Measurements from ENCODE around the gene CTNNA2. TPM values are rescaled to one million over a fixed set of nuclear protein-coding genes. Genes with fewer than 3 reads are reported as not detected.

CTNNA2 gene
- total and polyA plus RNA-seq, 9 of the 15 experiments (the other 6 are each of a cell fraction or from before 2014, with no cell fraction given) = 0.03 to 0.40 (median 0.15) TPM

- no peak overlapping the region for H3K4me3 ChIP-seq
- H3K9me3 ChIP-seq (replicated peaks; ENCODE audit: control insufficient read depth, insufficient read depth, low read depth, low read length) = no peaks in the 10 kb centered on the region
- H4K20me1 ChIP-seq (replicated peaks; ENCODE audit: control insufficient read depth, insufficient read depth, low read length) = no peaks in the 10 kb centered on the region
- TF ChIP-seq BRCA1 (IDR thresholded peaks at IDR 0.05) = no peak
- no peak for TF ChIP-seq BRCA1 (CRISPR knock-in tag; IDR thresholded peaks at IDR 0.05)
- TF ChIP-seq, protein P1, sequence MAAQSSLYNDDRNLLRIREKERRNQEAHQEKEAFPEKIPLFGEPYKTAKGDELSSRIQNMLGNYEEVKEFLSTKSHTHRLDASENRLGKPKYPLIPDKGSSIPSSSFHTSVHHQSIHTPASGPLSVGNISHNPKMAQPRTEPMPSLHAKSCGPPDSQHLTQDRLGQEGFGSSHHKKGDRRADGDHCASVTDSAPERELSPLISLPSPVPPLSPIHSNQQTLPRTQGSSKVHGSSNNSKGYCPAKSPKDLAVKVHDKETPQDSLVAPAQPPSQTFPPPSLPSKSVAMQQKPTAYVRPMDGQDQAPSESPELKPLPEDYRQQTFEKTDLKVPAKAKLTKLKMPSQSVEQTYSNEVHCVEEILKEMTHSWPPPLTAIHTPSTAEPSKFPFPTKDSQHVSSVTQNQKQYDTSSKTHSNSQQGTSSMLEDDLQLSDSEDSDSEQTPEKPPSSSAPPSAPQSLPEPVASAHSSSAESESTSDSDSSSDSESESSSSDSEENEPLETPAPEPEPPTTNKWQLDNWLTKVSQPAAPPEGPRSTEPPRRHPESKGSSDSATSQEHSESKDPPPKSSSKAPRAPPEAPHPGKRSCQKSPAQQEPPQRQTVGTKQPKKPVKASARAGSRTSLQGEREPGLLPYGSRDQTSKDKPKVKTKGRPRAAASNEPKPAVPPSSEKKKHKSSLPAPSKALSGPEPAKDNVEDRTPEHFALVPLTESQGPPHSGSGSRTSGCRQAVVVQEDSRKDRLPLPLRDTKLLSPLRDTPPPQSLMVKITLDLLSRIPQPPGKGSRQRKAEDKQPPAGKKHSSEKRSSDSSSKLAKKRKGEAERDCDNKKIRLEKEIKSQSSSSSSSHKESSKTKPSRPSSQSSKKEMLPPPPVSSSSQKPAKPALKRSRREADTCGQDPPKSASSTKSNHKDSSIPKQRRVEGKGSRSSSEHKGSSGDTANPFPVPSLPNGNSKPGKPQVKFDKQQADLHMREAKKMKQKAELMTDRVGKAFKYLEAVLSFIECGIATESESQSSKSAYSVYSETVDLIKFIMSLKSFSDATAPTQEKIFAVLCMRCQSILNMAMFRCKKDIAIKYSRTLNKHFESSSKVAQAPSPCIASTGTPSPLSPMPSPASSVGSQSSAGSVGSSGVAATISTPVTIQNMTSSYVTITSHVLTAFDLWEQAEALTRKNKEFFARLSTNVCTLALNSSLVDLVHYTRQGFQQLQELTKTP (IDR thresholded peaks at IDR 0.05; ENCODE audit: low read depth in 1 of 2, partially characterized antibody in 2 of 2) = no peak
- no peak for TF ChIP-seq RAD51 (IDR thresholded peaks at IDR 0.05; ENCODE audit: borderline replicate concordance, low read depth)
- no peak for TF ChIP-seq LARP7 (IDR thresholded peaks at IDR 0.05)
- TF ChIP-seq ZNF165 (CRISPR knock-in tag; IDR thresholded peaks at IDR 0.05; ENCODE audit: borderline replicate concordance) = no peak
- no peak for TF ChIP-seq TEAD4 (IDR thresholded peaks at IDR 0.05; ENCODE audit: low read length)
- no peak for TF ChIP-seq TEAD4 (CRISPR knock-in tag; IDR thresholded peaks at IDR 0.05; ENCODE audit: borderline replicate concordance)
- TF ChIP-seq UBTF (IDR thresholded peaks at IDR 0.05; ENCODE audit: borderline replicate concordance in 1 of 2, low read depth in 2 of 2, low read length in 2 of 2) = no peak
- H3K4me1 ChIP-seq (replicated peaks in 1 of 2; ENCODE audit: control insufficient read depth in 2 of 2, insufficient read depth in 2 of 2, low read length in 2 of 2) = no peaks in the 10 kb centered on the region
- no peak overlapping the region for H2AFZ ChIP-seq (ENCODE audit: low read depth, low read length)
- intact Hi-C loops (cut with micrococcal nuclease) (no loop called here), in situ Hi-C loops (cut with MboI) (no loop called here)
- ATAC-seq (no peak), FAIRE-seq (no peak), DNase-seq (ENCODE audit: extremely low read depth in 1 of 4, low spot score in 3 of 4) (no peak)
- no peak overlapping the region for H3K9ac ChIP-seq (ENCODE audit: insufficient read depth in 1 of 2, low read depth in 2 of 2, low read length in 2 of 2)
- WGBS (ENCODE audit: insufficient coverage, low coverage, missing lambda C conversion rate) = 0% methylated on average over 5 of the region's 5 CpGs
- H3K79me2 ChIP-seq (ENCODE audit: control insufficient read depth, insufficient read depth, low read length) = no peaks in the 10 kb centered on the region
- H3K36me3 ChIP-seq (ENCODE audit: control insufficient read depth, insufficient read depth, low read length) = no peaks in the 10 kb centered on the region
- no TSS peak for BruUV-seq (replicated peaks)
- no peak overlapping the region for H3K27ac ChIP-seq (ENCODE audit: extremely low read depth, low read depth, low read length)
- no peaks in the 10 kb centered on the region for H3K27me3 ChIP-seq (ENCODE audit: control insufficient read depth in 2 of 2, insufficient read depth in 2 of 2, low read length in 2 of 2)
- no peak overlapping the region for H3K4me2 ChIP-seq (ENCODE audit: insufficient read depth, low read length)
- POLR2A ChIA-PET = no interaction called here
- no peaks in the 10 kb centered on the region for H3K9me1 ChIP-seq (ENCODE audit: control insufficient read depth, insufficient read depth, low read length)
- CTCF ChIA-PET (ENCODE audit: low intra/inter-chr PET ratio) = no interaction called here
Observed at GRCh38 chr2:79669714-79670113, 156.9 kb downstream of the CTNNA2 start.

Measured in K562 (cell line).